HepG2 (cell line): Measurements from ENCODE around the gene LDLR. TPM values are rescaled to one million over a fixed set of nuclear protein-coding genes. Genes with fewer than 3 reads are reported as not detected.
A peak's percentile ranks its signal among the peaks of the same experiment; 100 is the strongest.

Experiments used
- AHR ChIP-seq: IDR thresholded peaks from 2 replicates; pipeline ENCODE4 v1.6.1; 2018; ENCODE audit warnings: missing genetic modification reagents, missing compliant biosample characterization
- CENPT ChIP-seq: sonication (generic); formaldehyde crosslinking; IDR thresholded peaks from 2 replicates; pipeline ENCODE4 v1.8.0; 2022; ENCODE audit warnings: low read depth, mild to moderate bottlenecking, moderate library complexity, missing genetic modification reagents
- CHCHD3 ChIP-seq: sonication (generic); formaldehyde crosslinking; IDR thresholded peaks from 2 replicates; pipeline ENCODE4 v1.8.0; 2022; ENCODE audit warnings: mild to moderate bottlenecking, missing genetic modification reagents, moderate library complexity
- HMGXB4 ChIP-seq, 2 experiments: sonication (generic) in 1 of 2; formaldehyde crosslinking in 1 of 2; IDR thresholded peaks; 2 replicates each; pipeline versions ENCODE4 v1.4.0 to v1.6.1; 2018 to 2020; ENCODE audit warnings: missing genetic modification reagents in 2 of 2, borderline replicate concordance in 1 of 2, low read depth in 1 of 2, mild to moderate bottlenecking in 1 of 2, missing biosample characterization in 1 of 2
- HNRNPK ChIP-seq: fragments of 200-400 bp; formaldehyde crosslinking; IDR thresholded peaks from 2 replicates; pipeline ENCODE4 v1.6.1; 2018; ENCODE audit warnings: low read length, low read depth, moderate library complexity, mild to moderate bottlenecking; ENCODE audit not compliant: poor library complexity, severe bottlenecking
- HNRNPLL ChIP-seq: fragments of 200-400 bp; formaldehyde crosslinking; IDR thresholded peaks from 2 replicates; pipeline ENCODE4 v1.6.1; 2017; ENCODE audit warnings: mild to moderate bottlenecking, low read depth, low read length; ENCODE audit not compliant: poor library complexity, severe bottlenecking
- KLF16 ChIP-seq, 2 experiments: sonication (generic) in 1 of 2; formaldehyde crosslinking in 1 of 2; IDR thresholded peaks; 2 replicates each; pipeline versions ENCODE4 v1.6.1 to v1.8.0; 2016 to 2023; ENCODE audit warnings: missing genetic modification reagents in 2 of 2, missing compliant biosample characterization in 1 of 2
- MAZ ChIP-seq, 2 experiments: sonication (generic) in 1 of 2; formaldehyde crosslinking in 1 of 2; IDR thresholded peaks; 2 replicates each; pipeline versions ENCODE4 v1.5.0 to v1.6.1; 2012 to 2020; ENCODE audit warnings: low read depth in 2 of 2, mild to moderate bottlenecking in 2 of 2, borderline replicate concordance in 1 of 2, improper control_type of control experiment in 1 of 2, low read length in 1 of 2, missing genetic modification reagents in 1 of 2, moderate library complexity in 1 of 2
- MTF1 ChIP-seq: sonication (generic); formaldehyde crosslinking; IDR thresholded peaks from 2 replicates; pipeline ENCODE4 v1.5.0; 2020; ENCODE audit warnings: missing genetic modification reagents
- PHF8 ChIP-seq: sonication (generic); formaldehyde crosslinking; IDR thresholded peaks from 2 replicates; pipeline ENCODE4 v1.5.0; 2020; ENCODE audit warnings: missing genetic modification reagents
- RARG ChIP-seq: sonication (generic); formaldehyde crosslinking; IDR thresholded peaks from 2 replicates; pipeline ENCODE4 v1.4.0; 2020; ENCODE audit warnings: low read depth, mild to moderate bottlenecking, missing genetic modification reagents
- SUZ12 ChIP-seq: fragments of 150-350 bp; IDR thresholded peaks from 2 replicates; pipeline ENCODE4 v1.6.1; 2014; ENCODE audit warnings: low read depth, low read length
- TAF15 ChIP-seq: fragments of 200-400 bp; formaldehyde crosslinking; IDR thresholded peaks from one replicate; pipeline ENCODE4 v1.6.1; 2018; ENCODE audit warnings: mild to moderate bottlenecking, low read depth, low read length; ENCODE audit not compliant: poor library complexity, severe bottlenecking
- TCF7L2 ChIP-seq: IDR thresholded peaks from 2 replicates; pipeline ENCODE4 v1.6.1; 2011; ENCODE audit warnings: mild to moderate bottlenecking, low read depth, low read length, moderate library complexity
- ZBTB37 ChIP-seq: sonication (generic); formaldehyde crosslinking; IDR thresholded peaks from 2 replicates; pipeline ENCODE4 v1.4.0; 2020; ENCODE audit warnings: mild to moderate bottlenecking, missing genetic modification reagents
- ZNF143 ChIP-seq: sonication (generic); formaldehyde crosslinking; IDR thresholded peaks from 2 replicates; pipeline ENCODE4 v1.4.0; 2020; ENCODE audit warnings: missing genetic modification reagents
- ZNF234 ChIP-seq: sonication (generic); formaldehyde crosslinking; conservative IDR thresholded peaks from 2 replicates; pipeline ENCODE4 v1.5.1; 2020; ENCODE audit warnings: mild to moderate bottlenecking, missing genetic modification reagents
- ZNF260 ChIP-seq: sonication (generic); formaldehyde crosslinking; IDR thresholded peaks from 2 replicates; pipeline ENCODE4 v1.4.0; 2020; ENCODE audit warnings: missing genetic modification reagents, low read depth, mild to moderate bottlenecking, borderline replicate concordance
- ZNF275 ChIP-seq: sonication (generic); formaldehyde crosslinking; IDR thresholded peaks from 2 replicates; pipeline ENCODE4 v1.8.0; 2022; ENCODE audit warnings: missing genetic modification reagents, mild to moderate bottlenecking, inconsistent platforms, borderline replicate concordance
- ZNF317 ChIP-seq: sonication (generic); formaldehyde crosslinking; IDR thresholded peaks from 2 replicates; pipeline ENCODE4 v1.5.0; 2020; ENCODE audit warnings: mild to moderate bottlenecking, missing genetic modification reagents
- ZNF350 ChIP-seq: sonication (generic); formaldehyde crosslinking; IDR thresholded peaks from 2 replicates; pipeline ENCODE4 v1.4.0; 2020; ENCODE audit warnings: mild to moderate bottlenecking, low read depth, missing genetic modification reagents, borderline replicate concordance
- ZNF580 ChIP-seq: IDR thresholded peaks from 2 replicates; pipeline ENCODE4 v1.6.1; 2016; ENCODE audit warnings: low read depth, borderline replicate concordance
- ZNF790 ChIP-seq: sonication (generic); formaldehyde crosslinking; IDR thresholded peaks from 2 replicates; pipeline ENCODE4 v1.8.0; 2022; ENCODE audit warnings: missing genetic modification reagents, mild to moderate bottlenecking, borderline replicate concordance
- ZSCAN29 ChIP-seq: sonication (generic); formaldehyde crosslinking; conservative IDR thresholded peaks from 2 replicates; pipeline ENCODE4 v1.4.0; 2020; ENCODE audit warnings: mild to moderate bottlenecking, missing genetic modification reagents
- polyA plus RNA-seq, 8 experiments: library from polyadenylated mRNA; depleted of rRNA in 3 of 8; stranded (reverse) in 7 of 8; unstranded in 1 of 8; fragments of >200 nt; fragmentation: Illumina TruSeq in 4 of 8; extraction: Trizol in 4 of 8; gene quantifications; 2 replicates each; pipeline versions ENCODE4 v1.2.1 to v1.2.3, GENCODE V29; 2011 to 2016; ENCODE audit warnings: low read depth in 4 of 8, missing spikeins in 1 of 8, mixed read lengths in 1 of 8; ENCODE audit not compliant: insufficient read depth in 1 of 8
- total RNA-seq, 5 experiments: library from RNA; depleted of rRNA; stranded (reverse); fragments of >200 nt; fragmentation: Illumina TruSeq; extraction: Trizol; gene quantifications; 2 replicates each; pipeline ENCODE4 v1.2.3, GENCODE V29; 2016; ENCODE audit warnings: low read depth in 1 of 5

LDLR gene
- total and polyA plus RNA-seq, 2 of the 13 experiments (the other 11 are each of a cell fraction or from before 2014, with no cell fraction given), result 51.6 to 92.5 TPM

- TF ChIP-seq ZBTB37 (no peak), RARG (no peak), TAF15 (no peak), ZNF350 (no peak), ZNF234 (CRISPR knock-in tag) (no peak), HMGXB4 (CRISPR knock-in tag; IDR thresholded peaks at IDR 0.05; ENCODE audit: borderline replicate concordance in 1 of 2, low read depth in 1 of 2) (no peak), CHCHD3 (no peak), ZNF317 (peak; percentile 64; the same call in 1 of the 2 replicates), ZNF275 (CRISPR knock-in tag) (no peak; the same call in 1 of the 2 replicates), ZNF260 (CRISPR knock-in tag) (no peak), PHF8 (CRISPR knock-in tag) (no peak), MTF1 (CRISPR knock-in tag) (no peak), ZSCAN29 (no peak), ZNF790 (no peak), ZNF580 (CRISPR knock-in tag) (no peak), CENPT (CRISPR knock-in tag) (no peak), KLF16 (CRISPR knock-in tag; IDR thresholded peaks at IDR 0.05) (no peak; a peak in 1 of 4 replicates), HNRNPLL (no peak), TCF7L2 (no peak), ZNF143 (CRISPR knock-in tag) (no peak), AHR (CRISPR knock-in tag) (no peak), MAZ (IDR thresholded peaks at IDR 0.05; ENCODE audit: borderline replicate concordance, low read depth, low read length) (no peak), MAZ (CRISPR knock-in tag; IDR thresholded peaks at IDR 0.05; ENCODE audit: low read depth) (0 out of 2 replicates have a peak, but pooled peaks have one; percentile 16), HNRNPK (no peak), SUZ12 (no peak)
Observed at GRCh38 chr19:11088506-11089253, 583 bp upstream of the LDLR start (continued).
